Ovary (tissue), 3 donors: ENCODE results near the gene DAP3.
"Not testable (repeated sequence)": the region's sequence is repeated elsewhere in the genome, so short reads cannot be mapped to it uniquely, and the experiment has no call there.

Experiments used
- EP300 ChIP-seq: sonication (generic); formaldehyde crosslinking; IDR thresholded peaks from one replicate; pipeline ENCODE4 v1.6.1; 2017; ENCODE audit warnings: antibody characterized with exemption
- POLR2A ChIP-seq: fragments of 450-650 bp; IDR thresholded peaks from one replicate; pipeline ENCODE4 v1.6.1; 2017; ENCODE audit warnings: antibody characterized with exemption, mild to moderate bottlenecking, moderate library complexity
- TF ChIP-seq, protein P1 (sequence below), 3 donors: fragments of 450-650 bp in 2 of 3; fragments of 200-600 bp in 1 of 3; IDR thresholded peaks; one replicate each; pipeline versions ENCODE4 v1.5.1 to v1.8.0; 2016 to 2022; ENCODE audit warnings: antibody characterized with exemption in 3 of 3, mild to moderate bottlenecking in 1 of 3
- donor health status: DM: no; HTN: no; CAD: no.

GRCh38 chr1:155704414-155704813 lies 15.5 kb downstream of the DAP3 start:
- TF ChIP-seq, protein P1, sequence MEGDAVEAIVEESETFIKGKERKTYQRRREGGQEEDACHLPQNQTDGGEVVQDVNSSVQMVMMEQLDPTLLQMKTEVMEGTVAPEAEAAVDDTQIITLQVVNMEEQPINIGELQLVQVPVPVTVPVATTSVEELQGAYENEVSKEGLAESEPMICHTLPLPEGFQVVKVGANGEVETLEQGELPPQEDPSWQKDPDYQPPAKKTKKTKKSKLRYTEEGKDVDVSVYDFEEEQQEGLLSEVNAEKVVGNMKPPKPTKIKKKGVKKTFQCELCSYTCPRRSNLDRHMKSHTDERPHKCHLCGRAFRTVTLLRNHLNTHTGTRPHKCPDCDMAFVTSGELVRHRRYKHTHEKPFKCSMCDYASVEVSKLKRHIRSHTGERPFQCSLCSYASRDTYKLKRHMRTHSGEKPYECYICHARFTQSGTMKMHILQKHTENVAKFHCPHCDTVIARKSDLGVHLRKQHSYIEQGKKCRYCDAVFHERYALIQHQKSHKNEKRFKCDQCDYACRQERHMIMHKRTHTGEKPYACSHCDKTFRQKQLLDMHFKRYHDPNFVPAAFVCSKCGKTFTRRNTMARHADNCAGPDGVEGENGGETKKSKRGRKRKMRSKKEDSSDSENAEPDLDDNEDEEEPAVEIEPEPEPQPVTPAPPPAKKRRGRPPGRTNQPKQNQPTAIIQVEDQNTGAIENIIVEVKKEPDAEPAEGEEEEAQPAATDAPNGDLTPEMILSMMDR (IDR thresholded peaks at IDR 0.05) = not testable (repeated sequence)
- TF ChIP-seq EP300, POLR2A: not testable (repeated sequence)
